GM18520 (cell line): ENCODE data around the gene ADH4.
"Not testable (repeated sequence)": the region's sequence is repeated elsewhere in the genome, so short reads cannot be mapped to it uniquely, and the experiment has no call there.

Source experiments
- ATAC-seq: cut with Tn5 transposase; IDR thresholded peaks from one replicate; pipeline ENCODE4 v1.9.1; 2021; ENCODE audit not compliant: unreplicated experiment

The ADH4 gene

GRCh38 chr4:99084595-99084994 lies 59.5 kb downstream of the ADH4 start:
- ATAC-seq, result no peak

GRCh38 chr4:99082192-99082591 lies 61.9 kb downstream of the ADH4 start:
- ATAC-seq, result no peak

GRCh38 chr4:99080869-99081268 lies 63.2 kb downstream of the ADH4 start:
- ATAC-seq, result not testable (repeated sequence)

- ATAC-seq, result no peak
Observed at GRCh38 chr4:99079625-99080295, 64.3 kb downstream of the ADH4 start.

- ATAC-seq, result no peak
Observed at GRCh38 chr4:99078931-99079624, 65.0 kb downstream of the ADH4 start.

GRCh38 chr4:99078336-99078735 lies 65.8 kb downstream of the ADH4 start:
- no peak for ATAC-seq

GRCh38 chr4:99077177-99077576 lies 66.9 kb downstream of the ADH4 start:
- no peak for ATAC-seq

GRCh38 chr4:99076292-99076976 lies 67.7 kb downstream of the ADH4 start:
- ATAC-seq, result no peak

- no peak for ATAC-seq
Observed at GRCh38 chr4:99074816-99075215, 69.3 kb downstream of the ADH4 start.
